ENCODE measurements around the gene FGF6. TPM values are rescaled to one million over a fixed set of nuclear protein-coding genes. Genes with fewer than 3 reads are reported as not detected.

FGF6 gene
- total and polyA plus RNA-seq, 9 of the 15 experiments (the other 6 are each of a cell fraction or from before 2014, with no cell fraction given), result 0.14 TPM; not detected in 8

DNA sequence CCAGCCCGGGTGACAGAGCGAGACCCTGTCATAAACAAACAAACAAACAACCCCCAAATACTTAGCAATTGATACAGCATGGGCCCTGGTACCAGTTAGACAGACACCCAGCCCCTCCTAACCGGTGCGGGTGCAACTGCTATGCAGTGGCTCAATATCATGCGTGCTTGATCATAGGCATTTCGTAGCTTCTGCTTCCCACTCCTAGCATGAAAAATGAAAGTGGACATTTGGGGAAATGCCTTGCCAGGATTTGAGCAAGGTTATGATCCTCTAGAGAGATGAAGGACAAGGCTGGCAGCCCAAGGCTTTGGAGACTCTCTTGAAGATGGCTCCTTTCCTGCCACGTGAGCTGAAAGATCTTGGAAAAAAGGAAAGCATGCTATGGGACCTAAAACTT, 13.7 kb downstream of the FGF6 start:
- Histone ChIP-seq H3K9me1 (ENCODE audit: control insufficient read depth, insufficient read depth, low read length) (no peaks in the 10 kb centered on the region), H4K20me1 (replicated peaks; ENCODE audit: control insufficient read depth, insufficient read depth, low read length) (no peaks in the 10 kb centered on the region), H3K9ac (ENCODE audit: insufficient read depth in 1 of 2, low read depth in 2 of 2, low read length in 2 of 2) (no peak overlapping the region), H3K9me3 (replicated peaks; ENCODE audit: control insufficient read depth, insufficient read depth, low read depth, low read length) (no peaks in the 10 kb centered on the region), H3K79me2 (ENCODE audit: control insufficient read depth, insufficient read depth, low read length) (no peaks in the 10 kb centered on the region), H3K4me1 (replicated peaks in 1 of 2; ENCODE audit: control insufficient read depth in 2 of 2, insufficient read depth in 2 of 2, low read length in 2 of 2) (no peaks in the 10 kb centered on the region), H3K27me3 (ENCODE audit: control insufficient read depth in 2 of 2, insufficient read depth in 2 of 2, low read length in 2 of 2) (peaks cover 8 to 43% of the 10 kb centered on the region in 2 experiments; a peak in 4 of 5 replicates), H2AFZ (ENCODE audit: low read depth, low read length) (no peak overlapping the region), H3K4me3 (no peak overlapping the region), H3K4me2 (ENCODE audit: insufficient read depth, low read length) (no peak overlapping the region), H3K36me3 (ENCODE audit: control insufficient read depth, insufficient read depth, low read length) (no peaks in the 10 kb centered on the region), H3K27ac (ENCODE audit: extremely low read depth, low read depth, low read length) (no peak overlapping the region)
- FAIRE-seq (no peak), DNase-seq (ENCODE audit: extremely low read depth in 1 of 4, low spot score in 3 of 4) (no peak), ATAC-seq (no peak)
- no peak for TF ChIP-seq KLF16 (IDR thresholded peaks at IDR 0.05)
- TF ChIP-seq NFXL1 (CRISPR knock-in tag; IDR thresholded peaks at IDR 0.05), result no peak
- TF ChIP-seq, protein P1, sequence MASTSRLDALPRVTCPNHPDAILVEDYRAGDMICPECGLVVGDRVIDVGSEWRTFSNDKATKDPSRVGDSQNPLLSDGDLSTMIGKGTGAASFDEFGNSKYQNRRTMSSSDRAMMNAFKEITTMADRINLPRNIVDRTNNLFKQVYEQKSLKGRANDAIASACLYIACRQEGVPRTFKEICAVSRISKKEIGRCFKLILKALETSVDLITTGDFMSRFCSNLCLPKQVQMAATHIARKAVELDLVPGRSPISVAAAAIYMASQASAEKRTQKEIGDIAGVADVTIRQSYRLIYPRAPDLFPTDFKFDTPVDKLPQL (IDR thresholded peaks at IDR 0.05; ENCODE audit: extremely low read depth, insufficient read length), result no peak
- TF ChIP-seq SAP30 (IDR thresholded peaks at IDR 0.05; ENCODE audit: borderline replicate concordance, insufficient read depth, low read depth, low read length, poor library complexity, severe bottlenecking), result no peak
- TF ChIP-seq TGIF2 (CRISPR knock-in tag; IDR thresholded peaks at IDR 0.05), result no peak
- TF ChIP-seq MTF1 (CRISPR knock-in tag; IDR thresholded peaks at IDR 0.05; ENCODE audit: borderline replicate concordance), result no peak
- CTCF ChIA-PET (ENCODE audit: low intra/inter-chr PET ratio), result no interaction called here
- no TSS peak for BruUV-seq (replicated peaks)
- intact Hi-C loops (cut with micrococcal nuclease), result no loop called here
- 0% methylated on average over 6 of the region's 7 CpGs for WGBS (ENCODE audit: insufficient coverage, low coverage, missing lambda C conversion rate)
- in situ Hi-C loops (cut with MboI), result no loop called here
- POLR2A ChIA-PET, result interaction anchor here (1.1 kb wide), 2 partner anchors 15 to 30 kb away, joined by 3 to 4 read pairs; no protein-coding TSS in a partner anchor
